SU-DHL-6 (cell line): ENCODE measurements around the gene SC5D.

Experiments used
- H2AFZ ChIP-seq: fragments of 200-600 bp; sonication (generic); 2 replicates; pipeline ENCODE4 v1.6.1; 2014; ENCODE audit warnings: low read depth, mild to moderate bottlenecking, moderate library complexity, mixed read lengths, antibody characterized with exemption, low read length; ENCODE audit not compliant: severe bottlenecking
- H3F3A ChIP-seq: fragments of 200-600 bp; shearing (Covaris generic); 2 replicates; pipeline ENCODE4 v1.6.0; 2016; ENCODE audit warnings: antibody characterized with exemption, mild to moderate bottlenecking; ENCODE audit not compliant: insufficient read depth
- H3K27ac ChIP-seq: fragments of 200-600 bp; sonication (generic); 2 replicates; pipeline ENCODE4 v1.5.1; 2016; ENCODE audit warnings: low read depth, mild to moderate bottlenecking, low read length, moderate library complexity, mixed read lengths
- H3K27me3 ChIP-seq: fragments of 200-600 bp; sonication (generic), shearing (Covaris generic); 2 replicates; pipeline ENCODE4 v1.6.0; 2014; ENCODE audit warnings: mild to moderate bottlenecking, low read length
- H3K36me3 ChIP-seq: fragments of 200-600 bp; sonication (generic); 2 replicates; pipeline ENCODE4 v1.6.1; 2014; ENCODE audit warnings: mild to moderate bottlenecking, low read length, mixed read lengths
- H3K4me2 ChIP-seq: fragments of 300-600, 200-600 bp; shearing (Covaris generic), sonication (generic); 2 replicates; pipeline ENCODE4 v1.6.0; 2014; ENCODE audit warnings: low read length, low read depth, mild to moderate bottlenecking; ENCODE audit not compliant: poor library complexity, severe bottlenecking
- H3K4me3 ChIP-seq: fragments of 200-600 bp; sonication (generic); 2 replicates; pipeline ENCODE4 v1.5.1; 2014; ENCODE audit warnings: antibody characterized with exemption, low read length, mild to moderate bottlenecking, mixed read lengths; ENCODE audit not compliant: insufficient read depth, poor library complexity, severe bottlenecking
- H3K79me2 ChIP-seq: fragments of 200-600 bp; sonication (generic); 2 replicates; pipeline ENCODE4 v1.6.1; 2014; ENCODE audit warnings: mild to moderate bottlenecking, low read length, moderate library complexity; ENCODE audit not compliant: insufficient read depth
- H3K9ac ChIP-seq: fragments of 200-600 bp; sonication (generic); 2 replicates; pipeline ENCODE4 v1.7.0; 2014; ENCODE audit warnings: mild to moderate bottlenecking, low read length
- H3K9me2 ChIP-seq: fragments of 200-600 bp; sonication (generic); replicated peaks from 2 replicates; pipeline ENCODE4 v1.6.1; 2014; ENCODE audit warnings: low read length; ENCODE audit not compliant: insufficient read depth
- H3K9me3 ChIP-seq: fragments of 200-600 bp; sonication (generic); 2 replicates; pipeline ENCODE4 v1.6.1; 2014; ENCODE audit warnings: low read length, mixed read lengths; ENCODE audit not compliant: insufficient read depth
- H4K20me1 ChIP-seq: fragments of 200-600 bp; sonication (generic); 2 replicates; pipeline ENCODE4 v1.6.1; 2014; ENCODE audit warnings: low read depth, mild to moderate bottlenecking, antibody characterized with exemption, low read length, moderate library complexity, mixed read lengths
- CTCF ChIP-seq: fragments of 200-600 bp; sonication (generic); IDR thresholded peaks from one replicate; pipeline ENCODE4 v1.5.1; 2017; ENCODE audit warnings: antibody characterized with exemption, mild to moderate bottlenecking, low read length, moderate library complexity; ENCODE audit not compliant: insufficient read depth, poor library complexity, severe bottlenecking
- EZH2phosphoT487 ChIP-seq: fragments of 200-600 bp; sonication (generic), shearing (Covaris generic); conservative IDR thresholded peaks from 2 replicates; pipeline ENCODE4 v1.6.1; 2018; ENCODE audit warnings: mild to moderate bottlenecking, antibody characterized with exemption, low read length, moderate library complexity, mixed read lengths

SC5D gene

GRCh38 chr11:121347813-121348212, 55.2 kb downstream of the SC5D start:
- Histone ChIP-seq H3K9me2 (no peaks in the 10 kb centered on the region), H3K79me2 (no peaks in the 10 kb centered on the region), H3K9ac (no peak overlapping the region), H3K27ac (no peak overlapping the region), H3F3A (no peaks in the 10 kb centered on the region), H3K4me2 (no peak overlapping the region), H4K20me1 (no peaks in the 10 kb centered on the region), H3K9me3 (no peaks in the 10 kb centered on the region), H3K4me3 (no peak overlapping the region), H2AFZ (no peak overlapping the region), H3K27me3 (no peaks in the 10 kb centered on the region), H3K36me3 (no peaks in the 10 kb centered on the region)
- TF ChIP-seq CTCF (no peak), EZH2phosphoT487 (no peak)

DNA sequence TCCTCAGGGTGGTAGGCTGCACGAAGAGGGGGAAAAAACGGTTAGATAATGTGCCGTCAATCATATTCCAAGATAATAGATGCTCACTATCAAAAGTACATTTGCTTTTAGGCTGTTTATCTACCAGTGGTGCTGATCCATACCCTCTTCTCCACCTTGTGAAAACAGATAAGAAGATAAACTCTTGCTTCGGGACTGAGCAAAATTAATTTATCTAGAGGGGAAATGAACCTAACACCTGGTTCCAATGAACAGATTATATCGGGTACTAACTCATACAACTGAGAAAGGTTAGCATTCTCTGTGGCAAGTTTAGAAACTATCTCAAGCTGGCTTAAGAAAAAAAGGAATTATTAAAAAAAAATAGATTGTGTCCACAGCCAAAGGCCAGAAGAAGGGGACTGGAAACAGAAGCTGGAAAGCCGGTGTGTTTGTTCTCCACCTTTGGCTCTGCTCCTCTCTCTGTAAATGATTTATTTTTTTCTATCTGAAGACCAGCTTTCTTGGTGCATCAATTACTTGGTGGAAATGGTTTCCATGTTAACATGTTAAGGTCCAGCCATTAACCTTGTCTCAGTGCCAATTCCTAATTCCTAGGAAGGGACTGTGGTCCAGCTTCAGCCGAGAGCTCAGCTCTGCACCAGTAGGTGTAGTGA, 55.8 kb downstream of the SC5D start:
- Histone ChIP-seq H3K27ac (no peak overlapping the region), H3K9me2 (no peaks in the 10 kb centered on the region), H3K4me2 (no peak overlapping the region), H3K9me3 (no peaks in the 10 kb centered on the region), H3K79me2 (no peaks in the 10 kb centered on the region), H3F3A (no peaks in the 10 kb centered on the region), H2AFZ (no peak overlapping the region), H4K20me1 (no peaks in the 10 kb centered on the region), H3K9ac (no peak overlapping the region), H3K27me3 (no peaks in the 10 kb centered on the region), H3K36me3 (no peaks in the 10 kb centered on the region), H3K4me3 (no peak overlapping the region)
- TF ChIP-seq CTCF (no peak), EZH2phosphoT487 (no peak)

DNA sequence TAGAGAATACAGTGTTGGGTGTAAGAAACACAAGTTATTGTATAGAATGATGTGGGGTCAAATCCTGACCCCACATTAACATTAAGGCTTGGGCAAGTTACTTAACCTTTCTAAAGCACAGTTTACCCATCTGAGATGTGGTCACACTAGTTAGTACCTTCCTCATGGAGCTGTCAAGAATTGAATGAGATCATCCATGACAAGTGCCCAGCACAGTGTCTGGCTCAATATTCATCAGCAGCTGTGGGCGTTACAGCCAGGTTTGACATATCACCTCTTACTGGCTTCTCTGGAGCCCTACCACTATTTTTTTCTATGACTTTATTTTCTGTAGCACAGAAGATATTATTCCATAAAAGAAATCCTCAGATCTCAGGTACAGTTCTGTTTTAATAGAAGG, 57.2 kb downstream of the SC5D start:
- H3K27ac ChIP-seq: no peak overlapping the region
- no peaks in the 10 kb centered on the region for H3K27me3 ChIP-seq
- H4K20me1 ChIP-seq: no peaks in the 10 kb centered on the region
- H3K4me2 ChIP-seq: no peak overlapping the region
- no peak for TF ChIP-seq CTCF
- TF ChIP-seq EZH2phosphoT487: no peak
- no peaks in the 10 kb centered on the region for H3K79me2 ChIP-seq
- H3K9me2 ChIP-seq: no peaks in the 10 kb centered on the region
- H3F3A ChIP-seq: no peaks in the 10 kb centered on the region
- H3K4me3 ChIP-seq: no peak overlapping the region
- no peak overlapping the region for H3K9ac ChIP-seq
- H3K9me3 ChIP-seq: no peaks in the 10 kb centered on the region
- H3K36me3 ChIP-seq: no peaks in the 10 kb centered on the region
- H2AFZ ChIP-seq: no peak overlapping the region
